GM19238 (cell line): ENCODE measurements around the gene HYI.
"Not testable (repeated sequence)": the region's sequence is repeated elsewhere in the genome, so short reads cannot be mapped to it uniquely, and the experiment has no call there.

Experiments used
- DNase-seq: peaks from one replicate; pipeline ENCODE4 v3.0.0; 2011; ENCODE audit warnings: low spot score; ENCODE audit not compliant: insufficient read length

HYI gene, protein sequence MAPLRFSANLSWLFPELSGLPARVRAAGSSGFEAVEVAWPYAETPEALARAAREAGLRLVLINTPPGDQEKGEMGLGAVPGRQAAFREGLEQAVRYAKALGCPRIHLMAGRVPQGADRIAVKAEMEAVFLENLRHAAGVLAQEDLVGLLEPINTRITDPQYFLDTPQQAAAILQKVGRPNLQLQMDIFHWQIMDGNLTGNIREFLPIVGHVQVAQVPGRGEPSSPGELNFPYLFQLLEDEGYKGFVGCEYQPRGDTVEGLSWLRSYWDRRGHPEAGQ

DNA sequence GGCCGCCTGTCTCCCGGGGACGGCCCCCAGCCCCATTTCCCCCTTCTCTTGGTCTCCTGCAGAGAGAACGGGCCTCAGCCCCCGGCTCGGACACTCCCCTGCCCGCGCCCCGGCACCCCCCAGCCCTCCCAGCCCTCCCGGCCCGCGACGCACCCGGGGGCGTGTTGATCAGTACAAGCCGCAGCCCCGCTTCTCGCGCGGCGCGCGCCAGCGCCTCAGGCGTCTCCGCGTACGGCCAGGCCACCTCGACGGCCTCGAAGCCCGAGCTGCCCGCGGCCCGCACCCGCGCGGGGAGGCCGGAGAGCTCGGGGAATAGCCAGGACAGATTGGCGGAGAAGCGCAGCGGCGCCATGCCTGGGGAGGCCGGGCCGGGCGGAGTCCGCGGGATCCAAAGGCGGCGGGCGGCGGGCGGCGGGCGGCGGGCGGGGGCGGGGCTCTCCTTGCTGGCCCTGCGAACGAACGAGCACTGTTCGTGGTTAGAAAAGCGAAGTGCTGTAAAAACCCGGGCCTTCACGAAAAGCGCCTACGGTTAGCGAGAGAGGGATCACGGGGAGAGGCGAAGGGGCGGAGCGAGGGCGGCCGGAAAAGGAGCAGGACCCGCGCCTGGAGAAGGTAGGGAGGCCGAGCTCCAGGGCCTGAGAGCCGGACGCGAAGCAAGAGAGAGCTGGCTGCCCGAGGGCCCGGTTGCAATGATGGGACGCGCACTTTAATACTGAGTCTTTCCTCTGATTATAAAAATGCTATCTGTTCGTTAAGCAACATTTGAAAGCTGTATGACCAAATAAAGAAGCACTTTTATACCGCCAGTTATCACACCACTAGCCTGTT, at the start of gene HYI:
HYI (minus strand) TSS at position 490 of the 828 bp plus-strand sequence; CDS start at position 352, 138 bp downstream.
- peak; percentile 63 for DNase-seq

DNA sequence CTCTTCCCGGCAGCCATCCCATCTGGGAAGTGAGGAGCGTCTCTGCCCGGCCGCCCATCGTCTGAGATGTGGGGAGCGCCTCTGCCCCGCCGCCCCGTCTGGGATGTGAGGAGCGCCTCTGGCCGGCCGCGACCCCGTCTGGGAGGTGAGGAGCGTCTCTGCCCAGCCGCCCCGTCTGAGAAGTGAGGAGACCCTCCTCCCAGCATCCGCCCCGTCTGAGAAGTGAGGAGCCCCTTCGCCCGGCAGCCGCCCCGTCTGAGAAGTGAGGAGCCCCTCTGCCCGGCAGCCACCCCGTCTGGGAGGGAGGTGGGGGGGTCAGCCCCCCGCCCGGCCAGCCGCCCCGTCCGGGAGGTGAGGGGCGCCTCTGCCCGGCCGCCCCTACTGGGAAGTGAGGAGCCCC, 48.1 kb upstream of the HYI start:
- DNase-seq: not testable (repeated sequence)

- no peak for DNase-seq
These were observed 46.2 kb upstream of the HYI start for GRCh38 chr1:43499898-43500297.

DNA sequence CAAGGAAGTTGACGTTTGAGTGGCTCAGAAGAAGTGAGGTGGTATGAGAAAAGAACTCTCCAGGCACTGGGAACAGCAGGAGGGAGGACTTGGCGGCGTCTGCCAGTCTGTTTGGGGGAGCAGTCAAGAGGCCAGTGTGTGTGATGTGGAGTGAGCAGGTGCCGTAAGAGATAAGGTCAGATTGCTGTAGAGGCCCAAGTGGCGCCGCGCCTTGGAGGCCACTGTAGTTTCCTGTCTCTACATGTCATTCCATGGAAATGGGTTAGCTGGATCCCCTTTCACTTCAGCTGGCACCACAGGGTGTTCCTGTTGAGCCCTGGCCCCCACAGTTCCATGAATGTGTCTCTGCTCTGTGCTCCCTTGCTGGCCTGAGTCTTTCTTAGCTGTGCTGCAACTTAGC, 41.5 kb upstream of the HYI start:
- DNase-seq: no peak

DNA sequence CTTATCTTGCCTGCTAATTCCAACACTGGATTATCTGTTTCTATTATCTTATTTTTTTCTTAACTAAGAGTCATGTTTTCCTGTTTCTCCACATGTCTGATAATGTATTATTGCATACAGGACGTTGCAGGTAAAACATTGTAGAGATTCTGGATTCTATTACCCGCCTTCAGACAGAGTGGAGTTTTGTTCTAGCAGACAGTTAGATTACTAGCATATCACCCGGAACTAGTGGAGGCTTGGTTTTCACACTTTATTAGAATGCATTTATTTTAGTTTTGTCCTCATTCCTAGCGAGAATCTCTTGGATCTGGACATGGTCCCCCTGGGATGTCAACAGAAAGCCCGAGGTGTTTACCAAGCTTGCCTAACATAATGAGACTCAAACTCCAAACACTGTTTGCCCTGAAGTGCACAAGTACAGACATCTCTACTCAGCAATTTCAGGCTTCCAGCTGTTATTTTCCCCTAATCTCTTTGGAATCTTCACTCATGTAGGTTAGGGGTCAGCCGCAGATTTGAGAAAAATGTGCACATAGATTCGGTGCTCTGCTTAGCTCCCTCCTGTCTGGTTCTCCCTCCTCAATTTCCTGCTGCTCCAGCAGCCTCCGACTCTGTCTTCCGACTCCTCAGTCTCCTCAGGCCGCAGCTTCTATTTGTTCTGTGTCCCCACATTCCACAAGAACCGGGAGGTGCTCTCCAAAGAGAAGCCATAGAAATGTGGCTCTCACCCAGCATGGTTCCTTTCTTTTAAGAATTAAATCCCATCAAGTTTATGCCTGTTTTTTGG, 40.1 kb upstream of the HYI start:
- no peak for DNase-seq

DNA sequence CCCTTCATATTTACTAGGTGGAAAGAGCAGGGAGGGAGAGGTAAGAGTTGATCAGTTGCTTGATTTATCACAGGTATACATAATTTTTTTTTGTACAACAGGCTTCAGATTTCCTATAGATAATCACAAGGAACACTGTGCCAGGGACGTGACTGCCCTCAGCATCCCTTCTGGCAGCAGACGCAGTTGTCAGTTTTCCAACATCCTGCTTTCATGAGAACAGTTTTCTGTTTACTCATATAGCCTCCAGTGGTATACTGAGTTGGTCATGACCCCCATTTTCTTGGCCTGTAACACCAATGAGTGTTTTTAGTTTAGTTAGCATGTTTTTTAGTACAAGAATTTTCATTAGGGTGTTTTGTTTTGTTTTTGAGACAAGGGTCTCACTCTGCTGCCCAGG, 39.1 kb upstream of the HYI start:
- no peak for DNase-seq

DNA sequence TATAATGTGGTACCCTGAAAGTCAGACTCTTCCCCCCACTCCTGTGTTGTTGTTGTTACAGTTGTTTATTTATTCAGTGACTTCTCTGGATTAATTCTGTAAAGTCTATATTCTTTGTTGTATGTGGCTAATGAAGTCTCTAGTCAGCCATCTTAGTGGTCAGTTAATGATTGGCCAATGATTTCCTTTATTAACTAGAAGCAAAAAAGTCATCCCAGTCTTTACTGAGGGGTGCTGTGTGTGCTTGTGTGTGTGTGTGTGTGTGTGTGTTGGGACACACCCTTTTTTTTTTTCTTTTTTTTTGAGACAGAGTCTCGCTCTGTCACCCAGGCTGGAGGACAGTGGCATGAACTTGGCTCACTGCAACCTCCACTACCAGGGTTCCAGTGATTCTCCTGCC, 37.3 kb upstream of the HYI start:
- no peak for DNase-seq

- no peak for DNase-seq
These were observed 34.4 kb upstream of the HYI start for GRCh38 chr1:43488165-43488564.

- no peak for DNase-seq
These were observed 30.6 kb upstream of the HYI start for GRCh38 chr1:43484367-43484766.

- DNase-seq: no peak
These were observed 28.5 kb upstream of the HYI start for GRCh38 chr1:43482215-43482614.

- no peak for DNase-seq
These were observed 27.8 kb upstream of the HYI start for GRCh38 chr1:43481491-43481890.

GRCh38 chr1:43479414-43479813, 25.7 kb upstream of the HYI start:
- no peak for DNase-seq

DNA sequence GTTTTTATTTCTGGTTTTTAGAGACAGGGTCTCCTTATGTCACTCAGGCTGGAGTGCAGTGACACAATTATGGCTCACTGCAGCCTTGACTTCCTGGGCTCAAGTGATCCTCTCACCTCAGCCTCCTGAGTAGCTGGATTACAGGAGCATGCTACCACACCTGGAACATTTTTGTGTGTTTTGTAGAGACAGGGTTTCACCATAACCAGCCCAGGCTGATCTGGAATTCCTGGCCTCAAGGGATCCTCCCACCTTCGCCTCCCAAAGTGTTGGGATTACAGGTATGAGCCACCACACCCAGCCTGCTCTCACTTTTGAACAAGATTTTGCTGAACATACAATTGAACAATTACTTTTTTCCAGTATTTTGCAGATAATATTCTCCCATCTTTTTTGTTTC, 24.0 kb upstream of the HYI start:
- DNase-seq: no peak

GRCh38 chr1:43475611-43476401, 22.1 kb upstream of the HYI start:
- not testable (repeated sequence) for DNase-seq

GRCh38 chr1:43473463-43473862, 19.7 kb upstream of the HYI start:
- DNase-seq: no peak

- DNase-seq: not testable (repeated sequence)
These were observed 18.9 kb upstream of the HYI start for GRCh38 chr1:43472463-43473151.

DNA sequence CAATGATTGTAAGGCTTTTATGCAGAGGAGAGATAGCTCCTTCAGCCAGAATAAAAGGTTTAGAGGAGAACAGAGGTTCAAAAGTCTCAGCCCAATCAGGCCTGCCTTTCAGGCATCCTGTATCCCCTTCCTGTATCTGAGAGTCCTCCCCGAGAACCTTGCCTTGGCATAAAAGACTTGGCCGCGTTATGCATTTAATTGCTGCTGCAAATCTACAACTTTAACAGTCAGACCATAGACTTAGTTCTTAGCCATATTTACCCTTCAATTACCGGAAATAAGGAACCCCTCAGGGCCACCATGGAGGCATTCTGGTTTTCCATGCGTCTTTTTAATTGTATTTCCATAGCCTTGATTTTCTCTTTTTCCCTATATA, 18.3 kb upstream of the HYI start:
- no peak for DNase-seq

DNA sequence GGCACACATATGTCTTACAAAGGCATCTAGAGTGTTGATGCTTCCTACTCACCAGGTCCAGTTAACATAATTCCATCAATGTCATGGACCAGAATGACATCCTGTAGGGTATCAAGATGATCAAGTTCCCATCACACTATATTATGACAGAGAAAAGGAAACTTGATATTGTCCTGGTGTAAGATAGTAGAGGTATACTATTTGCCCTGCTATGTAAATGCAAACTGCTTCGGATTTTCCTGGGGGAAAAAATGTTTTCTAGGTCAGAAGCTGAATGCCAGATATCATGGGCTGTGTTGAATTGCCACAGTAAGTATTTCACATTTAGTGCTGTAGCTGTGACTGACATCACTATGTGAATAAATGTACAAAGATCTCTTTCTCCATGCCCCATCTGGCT, 16.2 kb upstream of the HYI start:
- DNase-seq: no peak

DNA sequence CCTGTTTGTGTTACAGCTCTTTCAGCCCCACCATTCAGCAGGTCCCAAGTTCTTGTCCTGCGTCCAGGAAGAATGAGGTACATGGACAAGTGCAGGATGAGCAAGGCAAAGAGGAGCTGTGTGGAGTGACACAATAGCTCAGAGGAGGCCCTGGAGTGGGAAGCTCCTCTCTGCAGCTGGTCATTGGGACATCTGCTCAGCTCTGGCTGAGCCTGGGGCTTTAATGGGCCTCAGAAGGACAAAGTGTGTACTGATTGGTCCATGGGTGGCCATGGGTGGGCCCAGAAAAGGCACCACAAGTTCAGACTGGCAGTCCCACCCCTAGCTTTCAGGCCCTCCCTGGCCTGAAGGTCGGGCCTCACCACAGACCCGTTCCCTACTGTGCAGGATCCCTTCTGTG, 14.7 kb upstream of the HYI start:
- DNase-seq: no peak

DNA sequence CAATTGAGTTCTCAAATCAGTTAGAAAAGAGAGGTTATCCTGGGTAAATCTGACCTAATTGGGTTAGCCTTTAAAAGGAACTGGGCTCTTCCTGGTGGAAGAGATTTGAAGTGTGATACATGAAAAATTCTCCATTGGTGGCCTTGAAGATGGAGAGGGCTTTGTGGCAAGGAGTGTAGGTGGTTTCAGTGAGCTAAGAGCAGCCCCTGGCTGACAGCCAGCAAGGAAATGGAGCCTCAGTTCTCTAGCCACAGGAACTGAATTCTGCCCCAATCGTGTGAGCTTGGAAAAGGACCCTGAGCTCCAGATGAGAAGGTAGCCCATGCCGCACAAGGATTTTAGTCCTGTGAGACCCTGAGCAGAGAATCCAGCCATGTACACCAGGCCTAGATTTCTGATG, 12.7 kb upstream of the HYI start:
- no peak for DNase-seq
